C4-2B (cell line): ENCODE measurements around the gene COBL.

Source experiments
- H3K27ac ChIP-seq: fragments of 450-650 bp; 2 replicates; pipeline ENCODE4 v1.5.1; 2017
- CTCF ChIP-seq: fragments of 450-650 bp; conservative IDR thresholded peaks from 2 replicates; pipeline ENCODE4 v1.5.1; 2017; ENCODE audit warnings: mild to moderate bottlenecking
- ZFX ChIP-seq: fragments of 450-650 bp; IDR thresholded peaks from 2 replicates; pipeline ENCODE4 v1.6.1; 2017

Gene COBL

GRCh38 chr7:51010534-51010933, 306.1 kb downstream of the COBL start:
- H3K27ac ChIP-seq, result no peak overlapping the region
- no peak for TF ChIP-seq CTCF
- TF ChIP-seq ZFX, result no peak

GRCh38 chr7:51009716-51010496, 306.7 kb downstream of the COBL start:
- TF ChIP-seq CTCF (no peak), ZFX (no peak)
- H3K27ac ChIP-seq, result no peak overlapping the region

GRCh38 chr7:51007551-51008505, 308.8 kb downstream of the COBL start:
- TF ChIP-seq CTCF, result no peak
- TF ChIP-seq ZFX, result no peak
- H3K27ac ChIP-seq, result no peak overlapping the region

GRCh38 chr7:51006483-51007235, 309.9 kb downstream of the COBL start:
- H3K27ac ChIP-seq, result no peak overlapping the region
- no peak for TF ChIP-seq ZFX
- no peak for TF ChIP-seq CTCF

GRCh38 chr7:51005074-51005473, 311.5 kb downstream of the COBL start:
- no peak overlapping the region for H3K27ac ChIP-seq
- TF ChIP-seq ZFX, result no peak
- TF ChIP-seq CTCF, result no peak

GRCh38 chr7:51000956-51001355, 315.7 kb downstream of the COBL start:
- H3K27ac ChIP-seq, result no peak overlapping the region
- TF ChIP-seq CTCF (peak; percentile 67), ZFX (no peak)
